ENCODE results near the gene PTPN22. TPM values are rescaled to one million over a fixed set of nuclear protein-coding genes. Genes with fewer than 3 reads are reported as not detected.
A peak's percentile ranks its signal among the peaks of the same experiment; 100 is the strongest.

PTPN22 gene
- polyA plus RNA-seq, 1 donor (not counting 4 experiments of a cell fraction or from before 2014, with no cell fraction given) = 0.39 TPM

- Histone ChIP-seq H3K27ac (ENCODE audit: control insufficient read depth, insufficient read depth, low read length) (no peak overlapping the region), H3K4me1 (ENCODE audit: control insufficient read depth, extremely low read depth, insufficient read depth, low read length) (no peaks in the 10 kb centered on the region), H3K79me2 (ENCODE audit: control insufficient read depth, insufficient read depth, low read length) (no peaks in the 10 kb centered on the region), H3K9me1 (ENCODE audit: control insufficient read depth, extremely low read depth, insufficient read depth, low read length) (no peaks in the 10 kb centered on the region), H4K20me1 (ENCODE audit: control insufficient read depth, extremely low read depth, insufficient read depth, low read length) (no peaks in the 10 kb centered on the region), H3K4me2 (ENCODE audit: control insufficient read depth, extremely low read depth, insufficient read depth, low read depth, low read length) (no peak overlapping the region), H3K9me3 (ENCODE audit: control insufficient read depth, low read depth, low read length) (no peaks in the 10 kb centered on the region), H3K36me3 (ENCODE audit: control insufficient read depth in 2 of 2, extremely low read depth in 1 of 2, insufficient read depth in 2 of 2, low read length in 2 of 2) (no peaks in the 10 kb centered on the region), H2AFZ (ENCODE audit: control insufficient read depth, low read length) (no peak overlapping the region), H3K9ac (ENCODE audit: control insufficient read depth, extremely low read depth, insufficient read depth, low read length) (no peak overlapping the region), H3K27me3 (ENCODE audit: control insufficient read depth, extremely low read depth, insufficient read depth, low read length) (no peaks in the 10 kb centered on the region), H3K4me3 (ENCODE audit: control insufficient read depth in 2 of 3, extremely low read depth in 1 of 3, insufficient read depth in 2 of 3, low read depth in 1 of 3, low read length in 3 of 3) (no peak overlapping the region)
- no peak for TF ChIP-seq EZH2 (IDR thresholded peaks at IDR 0.05; ENCODE audit: low read length)
- TF ChIP-seq CTCF (optimal IDR thresholded peaks at IDR 0.05 in 1 of 3, IDR thresholded peaks at IDR 0.05 in 1 of 3, conservative IDR thresholded peaks at IDR 0.05 in 1 of 3; ENCODE audit: extremely low read depth in 1 of 3, insufficient read depth in 2 of 3, low read length in 3 of 3) = no peak
- FAIRE-seq = no peak
- DNase-seq (ENCODE audit: low read depth, low spot score) = no peak
- dilution Hi-C loops (cut with MboI; ENCODE audit: extremely low pct_ligation_motif_present, low sequenced_read_pairs) = no loop called here
Measured at GRCh38 chr1:113818578-113818977, 52.9 kb downstream of the PTPN22 start.

GRCh38 chr1:113813218-113813617, 58.3 kb downstream of the PTPN22 start:
- no peak overlapping the region for H3K9ac ChIP-seq (ENCODE audit: control insufficient read depth, extremely low read depth, insufficient read depth, low read length)
- peak overlapping the region; percentile 88 for H3K4me2 ChIP-seq (ENCODE audit: control insufficient read depth, extremely low read depth, insufficient read depth, low read depth, low read length)
- FAIRE-seq (no peak), DNase-seq (ENCODE audit: low read depth, low spot score) (no peak)
- no peaks in the 10 kb centered on the region for H3K36me3 ChIP-seq (ENCODE audit: control insufficient read depth in 2 of 2, extremely low read depth in 1 of 2, insufficient read depth in 2 of 2, low read length in 2 of 2)
- H3K9me3 ChIP-seq (ENCODE audit: control insufficient read depth, low read depth, low read length) = no peaks in the 10 kb centered on the region
- dilution Hi-C loops (cut with MboI; ENCODE audit: extremely low pct_ligation_motif_present, low sequenced_read_pairs) = no loop called here
- no peak overlapping the region for H3K4me3 ChIP-seq (ENCODE audit: control insufficient read depth in 2 of 3, extremely low read depth in 1 of 3, insufficient read depth in 2 of 3, low read depth in 1 of 3, low read length in 3 of 3)
- no peak overlapping the region for H3K27ac ChIP-seq (ENCODE audit: control insufficient read depth, insufficient read depth, low read length)
- TF ChIP-seq EZH2 (IDR thresholded peaks at IDR 0.05; ENCODE audit: low read length) (no peak), CTCF (optimal IDR thresholded peaks at IDR 0.05 in 1 of 3, IDR thresholded peaks at IDR 0.05 in 1 of 3, conservative IDR thresholded peaks at IDR 0.05 in 1 of 3; ENCODE audit: extremely low read depth in 1 of 3, insufficient read depth in 2 of 3, low read length in 3 of 3) (no peak)
- peak overlapping the region; percentile 26 for H2AFZ ChIP-seq (ENCODE audit: control insufficient read depth, low read length)
- no peaks in the 10 kb centered on the region for H4K20me1 ChIP-seq (ENCODE audit: control insufficient read depth, extremely low read depth, insufficient read depth, low read length)
- peaks cover 36% of the 10 kb centered on the region for H3K79me2 ChIP-seq (ENCODE audit: control insufficient read depth, insufficient read depth, low read length)
- H3K9me1 ChIP-seq (ENCODE audit: control insufficient read depth, extremely low read depth, insufficient read depth, low read length) = no peaks in the 10 kb centered on the region
- H3K27me3 ChIP-seq (ENCODE audit: control insufficient read depth, extremely low read depth, insufficient read depth, low read length) = no peaks in the 10 kb centered on the region
- peaks cover 24% of the 10 kb centered on the region for H3K4me1 ChIP-seq (ENCODE audit: control insufficient read depth, extremely low read depth, insufficient read depth, low read length)
